HL-60 (cell line): Measurements from ENCODE around the gene TPRX1.
"Not testable (repeated sequence)": the region's sequence is repeated elsewhere in the genome, so short reads cannot be mapped to it uniquely, and the experiment has no call there.

Experiments used
- DNase-seq, 2 experiments: peaks; one replicate each; pipeline ENCODE4 v3.0.0-alpha.2; 2010 to 2020; ENCODE audit warnings: low read depth in 1 of 2, low spot score in 1 of 2
- H3K27ac ChIP-seq: fragments of 250-450 bp; sonication (Bioruptor Pico); replicated peaks from 2 replicates; pipeline ENCODE4 v1.5.1; 2020; ENCODE audit warnings: mild to moderate bottlenecking, moderate library complexity
- H3K27me3 ChIP-seq: fragments of 250-450 bp; sonication (Bioruptor Pico); 2 replicates; pipeline ENCODE4 v1.5.1; 2021; ENCODE audit warnings: mild to moderate bottlenecking, moderate library complexity; ENCODE audit not compliant: insufficient read depth, poor library complexity, severe bottlenecking
- H3K4me3 ChIP-seq: replicated peaks from 2 replicates; pipeline ENCODE4 v1.5.1; 2011; ENCODE audit warnings: mild to moderate bottlenecking, control low read depth, low read length; ENCODE audit not compliant: insufficient read depth
- CTCF ChIP-seq: IDR thresholded peaks from one replicate; pipeline ENCODE4 v1.5.1; 2011; ENCODE audit warnings: low read length, control low read depth, inconsistent platforms; ENCODE audit not compliant: insufficient read depth
- GABPA ChIP-seq: IDR thresholded peaks from 2 replicates; pipeline ENCODE4 v1.6.1; 2012; ENCODE audit warnings: low read depth
- POLR2AphosphoS5 ChIP-seq: IDR thresholded peaks from 2 replicates; pipeline ENCODE4 v1.6.1; 2012; ENCODE audit warnings: low read depth
- SPI1 ChIP-seq: IDR thresholded peaks from 2 replicates; pipeline ENCODE4 v1.6.1; 2012; ENCODE audit warnings: low read depth, mild to moderate bottlenecking, borderline replicate concordance
- TF ChIP-seq, protein P1 (sequence below): IDR thresholded peaks from 2 replicates; pipeline ENCODE4 v1.6.1; 2012; ENCODE audit warnings: low read depth; ENCODE audit not compliant: insufficient replicate concordance

Gene TPRX1

GRCh38 chr19:47792616-47793015, 11.7 kb downstream of the TPRX1 start:
- no peak for TF ChIP-seq GABPA
- TF ChIP-seq, protein P1, sequence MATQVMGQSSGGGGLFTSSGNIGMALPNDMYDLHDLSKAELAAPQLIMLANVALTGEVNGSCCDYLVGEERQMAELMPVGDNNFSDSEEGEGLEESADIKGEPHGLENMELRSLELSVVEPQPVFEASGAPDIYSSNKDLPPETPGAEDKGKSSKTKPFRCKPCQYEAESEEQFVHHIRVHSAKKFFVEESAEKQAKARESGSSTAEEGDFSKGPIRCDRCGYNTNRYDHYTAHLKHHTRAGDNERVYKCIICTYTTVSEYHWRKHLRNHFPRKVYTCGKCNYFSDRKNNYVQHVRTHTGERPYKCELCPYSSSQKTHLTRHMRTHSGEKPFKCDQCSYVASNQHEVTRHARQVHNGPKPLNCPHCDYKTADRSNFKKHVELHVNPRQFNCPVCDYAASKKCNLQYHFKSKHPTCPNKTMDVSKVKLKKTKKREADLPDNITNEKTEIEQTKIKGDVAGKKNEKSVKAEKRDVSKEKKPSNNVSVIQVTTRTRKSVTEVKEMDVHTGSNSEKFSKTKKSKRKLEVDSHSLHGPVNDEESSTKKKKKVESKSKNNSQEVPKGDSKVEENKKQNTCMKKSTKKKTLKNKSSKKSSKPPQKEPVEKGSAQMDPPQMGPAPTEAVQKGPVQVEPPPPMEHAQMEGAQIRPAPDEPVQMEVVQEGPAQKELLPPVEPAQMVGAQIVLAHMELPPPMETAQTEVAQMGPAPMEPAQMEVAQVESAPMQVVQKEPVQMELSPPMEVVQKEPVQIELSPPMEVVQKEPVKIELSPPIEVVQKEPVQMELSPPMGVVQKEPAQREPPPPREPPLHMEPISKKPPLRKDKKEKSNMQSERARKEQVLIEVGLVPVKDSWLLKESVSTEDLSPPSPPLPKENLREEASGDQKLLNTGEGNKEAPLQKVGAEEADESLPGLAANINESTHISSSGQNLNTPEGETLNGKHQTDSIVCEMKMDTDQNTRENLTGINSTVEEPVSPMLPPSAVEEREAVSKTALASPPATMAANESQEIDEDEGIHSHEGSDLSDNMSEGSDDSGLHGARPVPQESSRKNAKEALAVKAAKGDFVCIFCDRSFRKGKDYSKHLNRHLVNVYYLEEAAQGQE = no peak
- DNase-seq = no peak
- Histone ChIP-seq H3K27me3 (no peaks in the 10 kb centered on the region), H3K27ac (no peak overlapping the region), H3K4me3 (no peak overlapping the region)

DNA sequence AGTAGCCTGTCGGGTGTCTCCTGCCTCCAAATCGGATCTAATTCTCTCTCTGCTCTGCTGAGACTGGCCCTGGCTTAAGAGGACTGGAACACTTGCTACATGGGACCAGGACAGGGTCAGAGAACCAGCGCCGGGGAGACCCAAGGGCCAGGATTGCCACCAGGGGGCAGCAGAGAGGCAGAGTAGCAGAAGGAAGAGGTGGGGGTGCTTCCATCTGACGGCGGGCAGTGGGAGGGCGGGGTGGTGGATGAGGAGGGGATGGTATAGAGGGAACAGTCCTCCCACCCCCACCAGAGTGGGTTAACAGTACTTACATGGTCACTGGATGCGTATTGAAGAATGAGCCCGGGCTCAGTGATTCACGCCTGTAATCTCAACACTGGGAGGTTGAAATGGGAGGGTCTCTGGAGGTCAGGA, 13.9 kb downstream of the TPRX1 start:
- Histone ChIP-seq H3K4me3 (no peak overlapping the region), H3K27me3 (no peaks in the 10 kb centered on the region), H3K27ac (no peak overlapping the region)
- DNase-seq = peak; percentile 49 to 78
- TF ChIP-seq CTCF = peak; percentile 65
- TF ChIP-seq, protein P1 = no peak
- no peak for TF ChIP-seq POLR2AphosphoS5

DNA sequence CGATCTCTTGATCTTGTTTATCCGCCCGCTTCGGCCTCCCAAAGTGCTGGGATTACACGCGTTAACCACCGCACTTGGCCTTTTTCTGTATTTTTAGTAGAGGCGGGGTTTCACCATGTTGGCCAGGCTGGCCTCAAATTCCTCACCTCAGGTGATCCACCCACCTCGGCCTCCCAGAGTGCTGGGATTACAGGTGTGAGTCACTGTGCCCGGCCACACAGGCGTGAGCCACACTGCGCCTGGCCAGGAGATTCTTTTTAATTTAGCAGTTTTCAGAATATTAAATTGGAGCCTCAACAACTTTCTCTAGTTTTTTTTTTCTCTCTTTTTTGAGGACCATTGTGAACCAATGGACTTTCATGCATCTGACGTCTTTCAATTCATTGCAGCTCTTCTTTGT, 14.5 kb downstream of the TPRX1 start:
- not testable (repeated sequence) for H3K27ac ChIP-seq, H3K27me3 ChIP-seq, DNase-seq, H3K4me3 ChIP-seq

DNA sequence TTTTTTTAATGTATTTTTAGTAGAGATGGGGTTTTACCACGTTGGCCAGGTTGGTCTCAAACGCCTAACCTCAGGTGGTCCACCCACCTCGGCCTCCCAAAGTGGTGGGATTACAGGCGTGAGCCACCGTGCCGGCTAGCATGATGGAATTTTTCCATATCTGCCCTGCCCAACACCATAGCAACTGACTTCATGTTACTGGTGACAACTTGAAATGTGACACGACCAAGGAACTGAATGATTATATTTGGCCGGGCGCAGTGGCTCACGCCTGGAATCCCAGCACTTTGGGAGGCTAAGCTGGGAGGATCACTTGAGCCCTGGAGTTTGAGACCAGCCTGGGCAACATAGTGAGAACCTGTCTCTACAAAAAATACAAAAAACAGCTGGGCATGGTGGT, 17.0 kb downstream of the TPRX1 start:
- not testable (repeated sequence) for H3K27ac ChIP-seq, H3K4me3 ChIP-seq, H3K27me3 ChIP-seq, DNase-seq

- no peak overlapping the region for H3K4me3 ChIP-seq
- H3K27ac ChIP-seq = no peak overlapping the region
- TF ChIP-seq GABPA (no peak), POLR2AphosphoS5 (no peak), CTCF (no peak), SPI1 (no peak)
- TF ChIP-seq, protein P1 = no peak
- no peak for DNase-seq
- no peaks in the 10 kb centered on the region for H3K27me3 ChIP-seq
Measured at GRCh38 chr19:47786566-47786965, 17.8 kb downstream of the TPRX1 start.
